Muscle layer of duodenum (tissue), 2 donors: ENCODE data around the gene GORASP2.

ENCODE experiments used
- H3K27ac ChIP-seq: one replicate; pipeline ENCODE4 v1.7.0; 2013; ENCODE audit warnings: mild to moderate bottlenecking, low read length
- H3K27me3 ChIP-seq: one replicate; pipeline ENCODE4 v1.7.0; 2013; ENCODE audit warnings: low read depth, mild to moderate bottlenecking, control low read depth, low read length
- H3K36me3 ChIP-seq, 2 donors: one replicate each; pipeline ENCODE4 v1.7.0; 2013; ENCODE audit warnings: low read length in 2 of 2, control low read depth in 1 of 2, mild to moderate bottlenecking in 1 of 2; ENCODE audit not compliant: insufficient read depth in 2 of 2, control insufficient read depth in 1 of 2
- H3K4me1 ChIP-seq, 2 donors: one replicate each; pipeline ENCODE4 v1.7.0; 2013; ENCODE audit warnings: low read length in 2 of 2, mild to moderate bottlenecking in 2 of 2, control low read depth in 1 of 2, moderate library complexity in 1 of 2; ENCODE audit not compliant: insufficient read depth in 2 of 2, control insufficient read depth in 1 of 2
- H3K4me3 ChIP-seq, 2 donors: one replicate each; pipeline ENCODE4 v1.7.0; 2013; ENCODE audit warnings: low read length in 2 of 2, low read depth in 1 of 2, mild to moderate bottlenecking in 1 of 2
- H3K9me3 ChIP-seq, 2 donors: one replicate each; pipeline ENCODE4 v1.7.0; 2013; ENCODE audit warnings: low read length in 2 of 2, control low read depth in 1 of 2, mild to moderate bottlenecking in 1 of 2; ENCODE audit not compliant: control insufficient read depth in 1 of 2
- donor health status: healthy.

The GORASP2 gene

DNA sequence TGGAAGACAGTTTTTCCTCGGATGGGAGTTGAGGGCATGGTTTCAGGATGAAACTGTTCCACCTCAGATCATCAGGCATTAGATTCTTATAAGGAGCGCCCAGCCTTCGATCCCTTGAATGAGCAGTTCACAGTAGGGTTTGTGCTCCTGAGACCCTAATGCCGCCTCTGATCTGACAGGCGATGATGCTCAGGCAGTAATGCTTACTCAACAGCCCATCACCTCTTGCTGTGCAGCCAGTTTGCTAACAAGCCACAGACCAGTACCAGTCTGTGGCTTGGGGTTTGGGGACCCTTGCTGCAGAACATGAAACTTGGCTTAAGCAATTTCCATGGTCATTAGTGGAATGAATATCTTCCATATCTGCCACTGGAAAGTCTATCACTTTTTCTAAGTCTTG, 56.4 kb downstream of the GORASP2 start:
- Histone ChIP-seq H3K4me3 (no peak overlapping the region), H3K27me3 (no peaks in the 10 kb centered on the region), H3K4me1 (no peaks in the 10 kb centered on the region), H3K9me3 (no peaks in the 10 kb centered on the region), H3K27ac (no peak overlapping the region), H3K36me3 (peaks cover 0 to 15% of the 10 kb centered on the region in 2 donors)

DNA sequence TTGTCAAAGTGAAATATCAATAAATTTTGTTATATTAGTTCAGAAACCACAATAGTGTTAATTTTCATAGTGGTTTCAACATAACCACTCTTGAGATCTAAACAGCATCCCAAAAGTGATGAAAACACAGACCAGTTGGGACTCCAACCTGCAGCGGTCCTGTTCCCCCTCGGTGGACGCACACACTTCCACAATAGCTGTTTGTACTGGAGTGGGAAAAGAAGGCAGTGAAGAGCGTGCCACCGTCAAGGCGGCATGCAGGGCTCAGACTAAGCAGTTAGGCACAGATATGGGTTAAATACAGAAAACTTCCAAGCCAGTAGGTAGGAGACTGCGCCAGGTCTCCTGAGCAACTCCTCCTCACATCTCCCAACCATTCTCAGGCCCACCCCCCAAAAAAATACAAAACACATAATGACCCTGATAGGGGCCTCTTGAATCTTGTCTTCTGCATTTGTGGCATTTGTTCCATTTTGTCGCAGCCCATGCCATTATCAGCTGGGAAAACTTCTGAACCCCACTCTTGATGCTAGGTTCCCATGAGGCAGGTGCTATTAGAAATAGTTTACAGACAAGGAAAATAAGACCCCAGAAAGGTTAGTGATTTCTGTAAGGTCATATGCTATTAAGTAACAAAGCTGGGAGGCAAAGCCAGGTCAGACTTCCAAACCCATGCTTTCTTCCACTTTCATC, 57.7 kb downstream of the GORASP2 start:
- H3K4me1 ChIP-seq = no peaks in the 10 kb centered on the region
- H3K4me3 ChIP-seq = no peak overlapping the region
- H3K9me3 ChIP-seq = no peaks in the 10 kb centered on the region
- H3K27me3 ChIP-seq = no peaks in the 10 kb centered on the region
- H3K36me3 ChIP-seq = peaks cover 0 to 15% of the 10 kb centered on the region in 2 donors
- H3K27ac ChIP-seq = no peak overlapping the region

DNA sequence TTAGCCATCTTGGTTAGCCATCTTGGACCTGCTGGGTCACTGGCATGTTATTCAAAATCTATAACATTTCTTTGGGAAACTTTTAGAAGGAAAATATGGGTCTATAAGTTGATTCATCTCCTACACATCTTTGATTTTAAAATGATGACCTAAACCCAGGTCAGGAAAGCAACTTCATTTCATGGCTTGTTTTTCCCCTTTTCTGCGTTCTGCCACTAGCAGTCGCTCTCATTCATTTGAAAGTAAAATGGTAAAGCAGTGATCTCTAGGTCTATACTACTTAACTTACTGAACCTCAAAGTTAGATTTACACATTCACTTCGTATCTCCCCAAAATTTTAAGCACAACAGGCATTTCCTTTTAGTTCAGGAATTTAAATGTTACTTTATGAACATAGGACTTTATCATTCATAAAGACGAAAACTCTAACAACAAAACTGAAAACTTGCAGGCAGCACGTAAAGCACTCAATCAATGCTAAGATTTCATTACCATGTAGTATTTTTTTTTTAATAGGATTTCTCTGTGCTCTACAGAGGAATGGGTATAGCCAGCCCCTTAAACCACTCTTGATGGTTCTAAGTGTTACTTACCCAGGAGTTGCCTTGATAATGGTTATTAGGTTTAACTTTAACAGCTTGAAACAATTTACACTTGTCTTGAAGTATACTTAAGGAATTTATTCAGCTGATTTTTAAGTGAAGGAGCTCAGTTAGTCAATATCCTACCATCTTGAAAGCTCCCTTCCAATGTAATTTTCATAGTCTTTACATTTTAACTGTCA, 62.5 kb downstream of the GORASP2 start:
- Histone ChIP-seq H3K4me1 (no peaks in the 10 kb centered on the region), H3K27ac (no peak overlapping the region), H3K36me3 (peaks cover 25 to 37% of the 10 kb centered on the region in 2 donors), H3K9me3 (no peaks in the 10 kb centered on the region), H3K27me3 (no peaks in the 10 kb centered on the region), H3K4me3 (no peak overlapping the region)

DNA sequence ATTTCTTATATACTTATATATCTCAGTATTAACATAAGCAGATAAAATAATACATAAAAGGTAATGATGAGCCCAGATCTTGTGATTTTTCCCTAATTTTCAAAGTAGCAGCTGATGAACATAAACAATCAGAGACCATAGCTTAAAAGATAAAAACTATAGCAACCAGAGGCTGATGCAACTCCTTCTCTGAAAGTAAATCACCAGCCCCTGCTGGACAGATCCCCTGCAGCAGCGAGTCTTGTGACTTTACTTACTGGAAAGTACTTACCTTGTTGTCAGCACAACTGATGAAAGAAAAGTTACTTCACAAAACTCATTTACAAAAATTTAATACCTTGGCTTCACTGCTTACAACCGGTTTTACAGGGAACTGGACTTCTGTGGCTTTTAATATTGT, 67.3 kb downstream of the GORASP2 start:
- no peak overlapping the region for H3K27ac ChIP-seq
- H3K4me3 ChIP-seq = no peak overlapping the region
- H3K4me1 ChIP-seq = no peaks in the 10 kb centered on the region
- peaks cover 28 to 45% of the 10 kb centered on the region in 2 donors for H3K36me3 ChIP-seq
- H3K9me3 ChIP-seq = no peaks in the 10 kb centered on the region
- no peaks in the 10 kb centered on the region for H3K27me3 ChIP-seq

DNA sequence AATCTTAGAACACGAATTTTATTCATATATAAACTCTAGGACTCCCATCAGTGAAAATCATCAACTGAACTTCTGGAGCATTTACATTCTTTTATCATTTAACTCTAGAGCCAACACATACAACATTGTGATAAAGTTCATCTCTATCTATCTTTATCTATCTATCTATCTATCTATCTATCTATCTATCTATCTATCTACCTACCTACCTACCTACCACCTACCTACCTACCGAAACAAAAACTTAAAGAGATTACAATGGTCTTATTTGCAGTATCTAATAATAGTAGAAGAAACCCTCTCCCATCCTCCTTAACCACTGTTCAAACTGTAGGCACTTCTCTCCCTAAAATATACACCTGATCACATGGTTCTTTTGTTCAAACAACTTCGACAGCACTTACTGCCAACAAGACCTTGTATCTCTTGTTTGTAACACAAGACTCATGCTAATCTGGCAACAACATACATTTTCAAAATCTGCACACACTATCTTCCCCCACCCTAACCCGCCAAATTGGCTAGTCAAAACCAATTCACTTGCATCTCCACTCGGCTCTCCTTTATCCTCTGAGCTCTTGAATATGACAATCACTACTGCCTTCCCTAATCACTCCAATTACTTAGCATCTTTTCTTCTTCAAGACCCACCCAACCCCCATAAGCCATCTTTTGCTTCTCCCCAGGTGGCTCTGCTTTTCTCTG, 69.0 kb downstream of the GORASP2 start:
- peaks cover 34 to 38% of the 10 kb centered on the region in 2 donors for H3K36me3 ChIP-seq
- no peak overlapping the region for H3K27ac ChIP-seq
- no peaks in the 10 kb centered on the region for H3K27me3 ChIP-seq
- H3K4me1 ChIP-seq = no peaks in the 10 kb centered on the region
- no peak overlapping the region for H3K4me3 ChIP-seq
- no peaks in the 10 kb centered on the region for H3K9me3 ChIP-seq

DNA sequence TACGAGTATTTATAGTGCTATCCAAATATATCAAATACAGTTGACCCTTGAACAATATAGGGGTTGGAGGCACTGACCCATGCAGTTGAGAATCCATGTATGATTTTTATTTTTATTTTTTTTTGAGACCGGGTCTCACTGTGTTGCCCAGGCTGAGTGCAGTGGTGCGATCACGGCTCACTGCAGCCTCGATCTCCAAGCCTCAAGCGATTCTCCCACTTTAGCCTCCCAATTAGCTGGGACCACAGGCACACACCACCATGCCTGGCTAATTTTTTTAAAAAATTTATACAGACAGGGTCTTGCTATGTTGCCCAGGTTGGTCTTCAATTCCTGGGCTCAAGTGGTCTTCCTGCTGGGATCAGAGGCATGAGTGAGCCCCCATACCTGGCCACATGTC, 70.6 kb downstream of the GORASP2 start:
- Histone ChIP-seq H3K27me3 (no peaks in the 10 kb centered on the region), H3K4me1 (no peaks in the 10 kb centered on the region), H3K9me3 (no peaks in the 10 kb centered on the region), H3K36me3 (peaks cover 27 to 32% of the 10 kb centered on the region in 2 donors), H3K4me3 (no peak overlapping the region), H3K27ac (no peak overlapping the region)

DNA sequence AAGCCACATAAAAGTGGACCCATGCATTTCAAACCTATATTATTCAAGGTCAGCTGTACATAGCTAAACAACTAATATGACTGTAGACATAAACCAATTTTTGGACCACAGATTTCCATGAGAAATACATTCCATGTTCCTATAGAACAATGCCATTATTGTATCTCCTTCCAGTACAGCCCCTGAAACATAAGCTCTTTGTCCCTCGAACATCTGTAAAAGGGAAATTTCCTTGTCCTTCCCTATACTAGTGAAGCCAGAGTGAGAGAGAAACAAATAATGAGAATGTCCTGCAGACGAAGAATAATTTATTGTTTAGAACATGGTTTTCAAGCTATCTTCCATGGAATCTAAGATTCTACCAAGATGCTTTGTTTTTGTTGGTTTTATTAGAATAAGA, 75.3 kb downstream of the GORASP2 start:
- Histone ChIP-seq H3K4me1 (no peaks in the 10 kb centered on the region), H3K4me3 (no peak overlapping the region), H3K27me3 (no peaks in the 10 kb centered on the region), H3K27ac (no peak overlapping the region), H3K9me3 (no peaks in the 10 kb centered on the region), H3K36me3 (peaks cover 31 to 40% of the 10 kb centered on the region in 2 donors)

DNA sequence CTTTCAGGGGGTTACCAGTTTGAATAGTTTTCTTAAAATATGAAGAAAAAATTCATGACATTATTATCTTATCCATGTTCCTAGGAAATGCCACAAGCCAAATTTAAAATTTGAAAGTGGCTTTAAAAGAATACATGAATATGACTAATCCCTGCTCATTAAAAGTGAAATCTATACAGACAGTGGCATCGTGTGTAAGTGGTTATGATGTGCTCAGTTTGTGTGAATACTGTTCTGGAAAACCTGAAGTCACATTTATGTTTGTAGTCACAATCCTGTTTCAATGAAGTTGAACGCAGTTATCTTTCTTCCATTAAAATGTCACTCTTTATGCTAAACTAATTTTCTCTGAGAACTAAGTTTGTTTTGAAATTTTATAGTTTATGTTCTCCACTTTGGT, 75.8 kb downstream of the GORASP2 start:
- Histone ChIP-seq H3K9me3 (no peaks in the 10 kb centered on the region), H3K36me3 (peaks cover 31 to 42% of the 10 kb centered on the region in 2 donors), H3K27ac (no peak overlapping the region)

DNA sequence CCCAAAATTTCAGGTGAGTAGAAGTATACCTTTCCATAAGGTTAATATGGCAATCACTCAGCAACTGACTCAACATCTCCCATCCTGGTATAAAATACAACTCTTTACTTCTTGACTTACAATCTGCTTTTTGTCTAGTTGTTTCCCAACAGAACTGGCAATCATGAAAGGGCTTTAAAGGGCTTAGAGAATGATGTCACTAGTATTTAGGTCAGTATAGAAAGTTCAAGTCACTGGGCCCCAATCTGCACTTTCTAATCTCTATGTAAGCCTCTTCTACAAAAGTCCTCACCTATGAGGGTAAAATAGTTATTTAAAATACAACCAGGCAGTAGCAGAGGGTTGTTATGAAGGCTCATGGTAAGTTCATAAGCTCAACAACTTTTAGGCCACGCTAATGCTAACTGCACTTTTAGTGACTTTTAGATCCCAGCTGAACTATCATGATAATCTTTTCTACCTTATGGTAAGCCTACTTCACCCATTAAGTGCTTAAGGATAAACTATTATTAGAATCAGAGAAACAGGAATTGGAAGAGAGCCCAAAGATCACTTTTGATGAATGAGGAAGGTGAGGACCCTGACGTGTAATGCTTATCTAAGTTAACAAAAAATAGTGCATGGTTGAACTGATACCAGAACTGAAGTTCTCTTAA, 79.6 kb downstream of the GORASP2 start:
- H3K4me1 ChIP-seq = no peaks in the 10 kb centered on the region
- H3K27ac ChIP-seq = no peak overlapping the region
- peaks cover 31 to 42% of the 10 kb centered on the region in 2 donors for H3K36me3 ChIP-seq
- H3K27me3 ChIP-seq = no peaks in the 10 kb centered on the region
- no peaks in the 10 kb centered on the region for H3K9me3 ChIP-seq
- no peak overlapping the region for H3K4me3 ChIP-seq

More for the DNA sequence above, 75.8 kb downstream of the GORASP2 start:
- H3K4me3 ChIP-seq = no peak overlapping the region
- H3K27me3 ChIP-seq = no peaks in the 10 kb centered on the region
- no peaks in the 10 kb centered on the region for H3K4me1 ChIP-seq

DNA sequence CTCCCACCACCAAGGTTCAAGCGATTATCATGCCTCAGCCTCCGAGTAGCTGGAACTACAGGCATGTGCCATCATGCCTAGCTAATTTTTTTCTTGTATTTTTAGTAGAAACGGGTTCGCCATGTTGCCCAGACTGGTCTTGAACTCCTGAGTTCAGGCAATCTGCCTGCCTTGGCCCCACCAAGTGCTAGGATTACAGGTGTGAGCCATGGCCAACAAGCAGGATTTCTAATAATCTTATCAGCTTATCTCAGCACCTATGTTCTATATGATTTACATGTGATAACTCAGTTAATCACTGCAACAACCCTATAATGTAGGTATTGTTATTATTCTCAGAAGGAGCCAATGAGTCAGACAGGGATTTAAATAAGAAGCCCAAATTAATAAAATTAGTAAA, 80.3 kb downstream of the GORASP2 start:
- no peak overlapping the region for H3K27ac ChIP-seq
- H3K9me3 ChIP-seq = no peaks in the 10 kb centered on the region
- no peak overlapping the region for H3K4me3 ChIP-seq
- H3K36me3 ChIP-seq = peaks cover 38 to 45% of the 10 kb centered on the region in 2 donors
- no peaks in the 10 kb centered on the region for H3K27me3 ChIP-seq
- no peaks in the 10 kb centered on the region for H3K4me1 ChIP-seq

DNA sequence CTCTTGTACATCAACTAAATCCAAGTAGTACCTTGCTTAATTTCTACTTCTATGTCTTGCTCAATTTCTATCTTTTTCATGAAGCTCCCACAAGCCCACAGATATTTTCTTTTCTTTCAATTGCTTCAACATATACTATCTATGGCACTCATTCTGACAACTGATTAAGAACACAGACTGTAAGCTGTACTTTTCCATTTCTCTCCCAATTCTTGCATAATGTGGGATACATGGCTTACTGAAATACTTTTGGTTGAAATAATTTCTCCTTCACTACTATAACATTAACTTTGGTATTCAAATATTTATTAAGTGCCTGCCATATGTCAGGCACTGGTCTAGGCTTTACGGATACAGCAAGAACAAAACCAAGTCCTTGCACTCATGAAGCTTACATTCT, 84.8 kb downstream of the GORASP2 start:
- no peak overlapping the region for H3K27ac ChIP-seq
- H3K9me3 ChIP-seq = no peaks in the 10 kb centered on the region
- H3K4me3 ChIP-seq = no peak overlapping the region
- no peaks in the 10 kb centered on the region for H3K4me1 ChIP-seq
- peaks cover 28 to 35% of the 10 kb centered on the region in 2 donors for H3K36me3 ChIP-seq
- H3K27me3 ChIP-seq = no peaks in the 10 kb centered on the region
